ENCODE data around the gene SPATA32. TPM values are rescaled to one million over a fixed set of nuclear protein-coding genes. Genes with fewer than 3 reads are reported as not detected.

SPATA32 gene, protein sequence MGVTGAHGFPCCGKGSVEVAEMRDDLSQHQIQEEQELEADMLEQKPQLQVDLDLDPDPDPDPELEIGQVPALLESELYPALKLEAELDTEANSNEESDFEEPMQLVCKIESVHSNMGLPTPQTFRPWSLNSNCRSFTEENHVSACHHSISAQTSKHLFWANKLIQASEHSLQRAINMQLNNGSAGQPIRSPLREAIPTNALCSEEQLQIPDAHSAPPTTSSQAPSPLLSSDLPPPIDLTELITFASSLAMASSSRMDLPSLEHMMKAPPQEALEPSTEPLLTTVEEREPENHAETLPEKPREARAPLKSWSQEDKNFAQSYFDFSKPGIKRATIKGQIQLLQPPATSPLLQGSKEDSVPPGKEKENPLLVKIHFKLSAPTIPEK
- total RNA-seq (not detected), polyA plus RNA-seq (not detected)
- long read RNA-seq, donor 1 = 0 reads
- long read RNA-seq, donor 2 = 0 reads
- long read RNA-seq, donor 3 = 0 reads
- long read RNA-seq, donor 4, partial matches to known transcripts = 0 of 1 reads
- long read RNA-seq, donor 4, other reads (novel, unspliced or antisense) = 1 of 1 reads

DNA sequence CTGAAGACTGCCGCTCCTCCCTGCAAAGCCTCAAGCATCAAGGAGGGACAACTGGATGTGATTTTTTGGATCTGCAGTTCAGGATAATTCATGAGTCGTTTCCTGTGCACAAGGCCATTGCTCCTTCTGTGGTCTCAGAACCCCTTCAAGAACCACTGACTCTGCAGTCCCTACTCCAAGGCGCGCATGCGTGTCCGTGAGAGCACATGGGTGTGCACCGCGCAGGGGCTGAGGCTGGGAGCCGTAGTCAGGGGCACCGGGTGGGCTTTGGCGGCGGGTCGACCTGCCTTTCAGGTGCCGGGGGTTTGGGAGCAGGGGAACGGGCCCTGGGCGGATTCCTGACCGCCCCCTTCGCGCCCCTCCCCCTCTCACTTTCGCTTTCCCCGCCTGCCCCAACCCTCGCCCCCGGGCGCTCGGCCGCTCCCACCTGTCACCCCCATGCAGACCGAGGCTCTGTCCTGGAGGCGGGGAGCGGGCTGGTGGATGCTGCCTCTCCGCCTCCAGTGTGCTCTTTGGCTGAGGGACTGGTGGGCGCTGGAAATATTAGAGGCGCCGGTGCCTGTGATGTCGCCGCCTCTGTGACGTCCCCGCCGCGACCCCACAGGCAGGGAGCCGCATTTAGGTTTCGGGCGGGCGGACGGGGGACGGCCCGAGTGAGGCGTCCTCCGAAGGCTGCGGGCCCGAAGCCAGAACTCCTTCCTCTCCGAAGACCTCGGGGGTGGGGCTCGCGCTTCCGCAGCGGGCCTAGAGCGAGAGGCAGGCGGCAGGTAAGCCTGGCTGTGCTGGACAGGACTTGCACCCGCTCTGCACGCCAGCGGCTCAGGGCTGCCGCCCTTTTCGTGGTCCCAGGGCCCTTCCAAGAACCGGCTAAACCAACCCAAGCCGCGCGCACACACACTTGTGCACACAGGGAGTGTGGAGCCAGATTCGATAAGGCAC lies at the start of gene SPATA32:
Gene SPATA32, minus strand, starts transcription at position 518 of the 939 bp plus-strand sequence. Its CDS starts 78 bp downstream, at position 440.
- DNase-seq = peak; percentile 68 to 88 (median 86)
- peak within 1 kb of the TSS; percentile 61 for H3K4me3 ChIP-seq (ENCODE audit: low read length)
- 3% methylated on average over 68 of the region's 68 CpGs for WGBS
- H3K27ac ChIP-seq (ENCODE audit: low read length) = no peak within 1 kb of the TSS
- intact Hi-C loops (cut with DNase I) = no loop called here
- peaks cover 8% of the 10 kb centered on the region for H3K4me1 ChIP-seq (ENCODE audit: control insufficient read depth, insufficient read depth, low read length)
- H3K27me3 ChIP-seq (ENCODE audit: control insufficient read depth, insufficient read depth) = no peaks in the 10 kb centered on the region
- no peaks in the 10 kb centered on the region for H3K9me3 ChIP-seq (ENCODE audit: control insufficient read depth, low read length)
- peak; percentile 51 to 57 for ATAC-seq

DNA sequence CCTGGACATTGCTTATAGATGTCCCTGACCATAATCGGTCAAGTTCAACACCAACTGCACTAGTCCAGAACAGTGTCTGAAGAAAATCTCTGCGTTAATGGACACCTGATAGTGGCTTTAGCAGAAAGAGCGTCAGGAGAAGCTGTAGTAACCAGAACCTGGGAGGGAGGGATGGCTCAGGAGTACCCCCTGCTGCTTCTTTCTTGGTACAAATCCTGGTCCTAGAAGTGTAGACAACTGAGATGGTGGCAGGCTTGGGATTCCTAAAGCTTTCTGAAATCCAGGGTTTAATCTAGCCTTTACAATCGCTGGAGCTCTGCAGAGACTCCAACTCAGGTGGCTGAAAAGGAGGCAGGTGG lies 49.5 kb upstream of the SPATA32 start:
- WGBS = 74% methylated on average over 4 of the region's 4 CpGs
- DNase-seq (no peak), ATAC-seq (no peak)
- H3K27ac ChIP-seq (ENCODE audit: low read length) = peak overlapping the region; percentile 88
- H3K9me3 ChIP-seq (ENCODE audit: control insufficient read depth, low read length) = no peaks in the 10 kb centered on the region
- H3K27me3 ChIP-seq (ENCODE audit: control insufficient read depth, insufficient read depth) = no peaks in the 10 kb centered on the region
- intact Hi-C loops (cut with DNase I) = loop anchor here in 3 of 4 donors (5.0 to 10.0 kb wide), 3 partner anchors 34 to 167 kb away; partner anchors contain the start of gene HEXIM1 (in 1 of the 3)
- no peak overlapping the region for H3K4me3 ChIP-seq (ENCODE audit: low read length)
- H3K4me1 ChIP-seq (ENCODE audit: control insufficient read depth, insufficient read depth, low read length) = peaks cover 45% of the 10 kb centered on the region

DNA sequence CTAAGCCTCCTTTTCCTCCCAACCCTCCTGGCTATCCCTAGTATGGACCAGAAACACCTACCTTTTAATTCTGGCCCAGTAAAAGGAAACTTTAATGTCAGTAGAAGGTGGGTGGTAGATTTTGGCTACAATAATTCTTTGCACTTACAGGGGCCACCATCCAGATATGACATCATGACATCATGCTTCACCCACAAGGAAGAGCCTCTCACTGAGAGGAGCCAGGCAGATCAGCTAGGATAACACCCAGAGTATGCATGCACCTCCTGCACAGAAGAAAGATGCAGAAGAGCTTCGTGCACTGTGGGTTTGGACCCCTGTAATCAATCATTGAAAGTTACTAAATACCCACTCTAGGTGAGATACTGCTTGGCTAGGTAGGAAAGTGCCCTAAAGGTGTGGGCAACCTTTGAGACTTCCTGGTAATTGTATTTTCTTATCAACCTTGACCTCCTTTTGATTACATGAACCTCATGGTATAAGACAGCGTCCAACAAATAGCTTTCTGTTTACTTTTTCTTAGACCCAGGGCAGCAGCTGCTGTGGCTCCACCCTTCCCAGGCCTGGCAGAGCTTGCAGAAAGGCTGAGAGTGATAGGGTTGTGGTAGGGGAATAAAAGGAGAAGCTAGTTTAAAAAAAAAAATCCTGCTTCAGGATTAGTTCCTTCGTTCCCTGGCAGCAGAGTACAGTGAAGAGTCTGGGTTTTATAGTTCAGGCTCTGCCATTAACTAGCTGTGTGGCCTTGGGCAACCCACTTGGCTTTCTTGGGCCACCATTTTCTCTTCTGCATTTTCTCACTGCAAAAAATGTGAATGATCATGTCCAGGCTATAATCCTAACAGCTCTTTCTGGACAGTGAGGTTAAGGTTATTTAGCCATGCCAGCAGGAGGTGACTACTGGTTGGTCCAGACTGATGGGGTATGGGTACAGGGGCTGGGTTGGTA lies 48.8 kb upstream of the SPATA32 start:
- Histone ChIP-seq H3K27ac (ENCODE audit: low read length) (peak overlapping the region; percentile 88), H3K4me1 (ENCODE audit: control insufficient read depth, insufficient read depth, low read length) (peaks cover 47% of the 10 kb centered on the region), H3K9me3 (ENCODE audit: control insufficient read depth, low read length) (no peaks in the 10 kb centered on the region), H3K4me3 (ENCODE audit: low read length) (no peak overlapping the region), H3K27me3 (ENCODE audit: control insufficient read depth, insufficient read depth) (no peaks in the 10 kb centered on the region)
- WGBS = 30% methylated on average over 3 of the region's 3 CpGs
- DNase-seq (peak in 2 of 3 donors; percentile 87 to 88), ATAC-seq (peak in 1 of 2 donors; percentile 55)
- intact Hi-C loops (cut with DNase I) = loop anchor here in 3 of 4 donors (5.0 to 10.0 kb wide), 3 partner anchors 33 to 166 kb away; partner anchors contain the start of gene HEXIM1 (in 1 of the 3)

DNA sequence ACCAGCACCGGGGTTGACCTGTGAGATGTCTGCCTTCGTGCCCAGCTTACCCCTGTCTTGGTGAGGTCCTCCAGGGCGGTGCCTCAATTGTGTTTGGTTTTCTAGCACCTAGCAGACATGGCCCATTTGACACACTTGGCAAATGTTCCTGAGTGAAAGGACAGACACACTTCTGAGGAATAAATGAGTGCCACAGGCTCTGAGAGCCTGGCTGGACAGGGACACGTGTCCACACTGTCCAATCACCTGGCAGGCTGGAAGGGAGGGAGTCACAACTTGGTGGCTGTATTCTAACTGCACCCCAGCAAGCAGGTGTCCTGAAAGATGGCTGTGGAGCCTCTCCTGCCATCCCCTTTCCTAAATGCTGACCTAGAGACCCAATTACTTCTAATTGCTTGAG lies 47.5 kb upstream of the SPATA32 start:
- intact Hi-C loops (cut with DNase I) = no loop called here
- no peak for DNase-seq
- peaks cover 47% of the 10 kb centered on the region for H3K4me1 ChIP-seq (ENCODE audit: control insufficient read depth, insufficient read depth, low read length)
- no peak for ATAC-seq
- no peak overlapping the region for H3K27ac ChIP-seq (ENCODE audit: low read length)
- 87% methylated on average over 4 of the region's 4 CpGs for WGBS
- no peaks in the 10 kb centered on the region for H3K9me3 ChIP-seq (ENCODE audit: control insufficient read depth, low read length)
- H3K27me3 ChIP-seq (ENCODE audit: control insufficient read depth, insufficient read depth) = no peaks in the 10 kb centered on the region
- no peak overlapping the region for H3K4me3 ChIP-seq (ENCODE audit: low read length)

DNA sequence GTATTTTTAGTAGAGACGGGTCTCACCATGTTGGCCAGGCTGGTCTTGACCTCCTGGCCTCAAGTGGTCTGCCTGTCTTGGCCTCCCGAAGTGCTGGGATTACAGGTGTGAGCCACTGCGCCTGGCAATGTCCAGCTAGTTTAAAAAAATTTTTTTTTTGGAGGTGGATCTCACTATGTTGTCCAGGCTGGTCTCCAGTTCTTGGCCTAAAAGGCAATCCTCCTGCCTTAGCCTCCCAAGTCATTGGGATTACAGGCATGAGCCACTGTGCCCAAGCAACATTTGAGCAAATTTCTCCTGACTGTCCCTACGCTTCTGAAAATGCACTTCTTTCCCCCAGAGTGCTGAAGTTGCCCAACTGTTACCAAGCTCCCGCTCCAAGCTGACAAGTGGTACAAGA lies 46.9 kb upstream of the SPATA32 start:
- no peak overlapping the region for H3K4me3 ChIP-seq (ENCODE audit: low read length)
- H3K9me3 ChIP-seq (ENCODE audit: control insufficient read depth, low read length) = no peaks in the 10 kb centered on the region
- no peak overlapping the region for H3K27ac ChIP-seq (ENCODE audit: low read length)
- no peak for ATAC-seq
- 94% methylated on average over 5 of the region's 5 CpGs for WGBS
- no peaks in the 10 kb centered on the region for H3K27me3 ChIP-seq (ENCODE audit: control insufficient read depth, insufficient read depth)
- intact Hi-C loops (cut with DNase I) = no loop called here
- peaks cover 44% of the 10 kb centered on the region for H3K4me1 ChIP-seq (ENCODE audit: control insufficient read depth, insufficient read depth, low read length)
- DNase-seq = no peak

DNA sequence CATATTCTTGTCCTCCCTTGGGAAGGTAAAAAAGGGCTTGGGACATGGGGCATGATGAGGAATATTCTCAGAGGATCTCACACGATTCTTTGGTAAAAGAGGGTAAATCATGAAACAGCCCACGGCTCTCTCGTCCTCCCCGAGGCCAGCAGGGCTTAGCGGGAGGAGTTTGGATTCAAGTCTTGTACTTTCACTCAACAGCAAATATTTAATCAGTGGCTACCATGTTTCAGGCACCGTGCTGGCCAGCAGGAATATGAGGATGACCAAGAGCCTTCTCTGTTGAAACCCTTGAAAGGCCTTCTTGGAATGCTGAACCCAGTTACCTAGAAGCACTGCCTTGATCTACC lies 46.1 kb upstream of the SPATA32 start:
- intact Hi-C loops (cut with DNase I) = no loop called here
- H3K4me1 ChIP-seq (ENCODE audit: control insufficient read depth, insufficient read depth, low read length) = peaks cover 39% of the 10 kb centered on the region

DNA sequence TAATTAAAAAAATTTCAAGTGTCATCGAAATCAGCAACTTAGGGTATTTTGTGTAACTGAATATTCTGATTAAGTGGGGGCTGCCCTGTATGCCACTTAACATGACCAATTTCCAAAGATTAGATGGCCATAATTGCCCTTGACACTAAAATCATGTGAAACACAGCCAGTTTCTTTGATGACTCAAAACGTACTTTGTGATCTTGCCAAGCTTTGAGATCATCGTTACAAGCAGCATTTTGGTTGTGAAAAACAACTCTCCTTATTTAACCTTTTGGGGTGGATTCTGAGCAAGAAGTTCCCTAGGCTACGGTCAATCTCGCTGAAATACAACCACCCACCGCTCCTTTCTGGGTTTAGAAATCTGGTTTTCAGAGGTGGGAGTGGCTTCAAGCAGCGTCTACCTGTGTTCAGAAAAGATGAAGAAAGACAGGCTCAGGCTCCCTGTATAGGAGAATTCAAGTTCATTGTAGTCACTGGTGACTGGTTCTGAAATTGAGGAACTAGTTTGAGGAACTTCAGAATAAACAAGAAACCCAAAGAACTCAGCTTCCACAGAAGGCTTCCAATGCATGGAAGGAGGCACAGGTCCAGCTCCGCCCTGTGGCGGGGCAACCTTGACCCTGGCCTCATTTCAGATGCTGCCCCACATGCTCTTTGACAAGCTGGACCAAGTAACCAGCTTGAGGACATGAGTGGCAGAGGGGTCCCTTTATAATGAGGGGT lies 45.6 kb upstream of the SPATA32 start:
- intact Hi-C loops (cut with DNase I) = no loop called here
- peak in 1 of 3 donors; percentile 73 for DNase-seq
- Histone ChIP-seq H3K27me3 (ENCODE audit: control insufficient read depth, insufficient read depth) (no peaks in the 10 kb centered on the region), H3K4me1 (ENCODE audit: control insufficient read depth, insufficient read depth, low read length) (peaks cover 39% of the 10 kb centered on the region), H3K4me3 (ENCODE audit: low read length) (no peak overlapping the region), H3K9me3 (ENCODE audit: control insufficient read depth, low read length) (no peaks in the 10 kb centered on the region), H3K27ac (ENCODE audit: low read length) (peak overlapping the region; percentile 28)
- WGBS = 42% methylated on average over 9 of the region's 9 CpGs
- peak; percentile 34 to 42 for ATAC-seq

More for the DNA sequence above, 46.1 kb upstream of the SPATA32 start:
- Histone ChIP-seq H3K27me3 (ENCODE audit: control insufficient read depth, insufficient read depth) (no peaks in the 10 kb centered on the region), H3K9me3 (ENCODE audit: control insufficient read depth, low read length) (no peaks in the 10 kb centered on the region), H3K4me3 (ENCODE audit: low read length) (no peak overlapping the region), H3K27ac (ENCODE audit: low read length) (peak overlapping the region; percentile 28)
- DNase-seq (no peak), ATAC-seq (no peak)
- 71% methylated on average over 6 of the region's 6 CpGs for WGBS

DNA sequence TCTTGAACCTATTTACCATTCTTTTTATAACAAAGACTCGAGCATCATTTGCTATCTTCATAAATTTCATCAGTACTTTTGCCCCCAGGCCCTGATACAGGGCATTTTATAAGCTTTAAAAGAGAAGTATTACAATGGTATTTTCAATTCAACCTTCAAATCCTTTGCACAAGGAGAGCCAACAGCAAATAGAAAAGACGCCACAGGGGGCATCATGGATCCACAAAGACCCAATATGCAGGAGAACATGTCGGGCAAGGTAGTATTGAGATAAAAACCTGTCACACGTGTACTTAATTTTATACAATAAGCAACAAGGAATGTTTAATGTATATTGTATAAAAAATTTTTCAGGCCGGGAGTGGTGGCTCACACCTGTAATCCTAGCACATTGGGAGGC lies 44.7 kb upstream of the SPATA32 start:
- no peak for ATAC-seq
- Histone ChIP-seq H3K27me3 (ENCODE audit: control insufficient read depth, insufficient read depth) (no peaks in the 10 kb centered on the region), H3K4me1 (ENCODE audit: control insufficient read depth, insufficient read depth, low read length) (peaks cover 33% of the 10 kb centered on the region), H3K9me3 (ENCODE audit: control insufficient read depth, low read length) (no peaks in the 10 kb centered on the region), H3K27ac (ENCODE audit: low read length) (peak overlapping the region; percentile 24), H3K4me3 (ENCODE audit: low read length) (no peak overlapping the region)
- intact Hi-C loops (cut with DNase I) = no loop called here
- DNase-seq = no peak
- 79% methylated on average over 5 of the region's 5 CpGs for WGBS

DNA sequence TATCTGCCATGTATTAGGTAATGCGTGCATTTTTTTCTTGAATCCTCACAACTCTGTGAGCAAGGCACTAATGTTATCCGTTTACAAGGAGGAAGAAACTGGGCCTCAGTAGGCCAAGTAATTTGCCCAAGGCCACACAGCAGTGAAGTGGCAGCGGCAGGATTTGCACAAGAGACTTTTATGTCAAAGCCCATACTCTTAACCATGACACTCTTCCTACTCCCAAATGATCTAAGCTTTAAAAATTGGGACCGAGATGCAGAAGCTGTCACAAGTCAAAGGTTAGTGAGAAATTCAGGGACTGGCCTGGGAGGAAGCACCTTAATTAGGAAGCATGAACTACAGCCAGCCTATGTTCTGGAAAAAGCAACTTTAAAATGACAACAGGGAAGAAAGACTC lies 44.2 kb upstream of the SPATA32 start:
- H3K9me3 ChIP-seq (ENCODE audit: control insufficient read depth, low read length) = no peaks in the 10 kb centered on the region
- H3K27ac ChIP-seq (ENCODE audit: low read length) = peak overlapping the region; percentile 54
- DNase-seq (no peak), ATAC-seq (no peak)
- H3K27me3 ChIP-seq (ENCODE audit: control insufficient read depth, insufficient read depth) = no peaks in the 10 kb centered on the region
- H3K4me1 ChIP-seq (ENCODE audit: control insufficient read depth, insufficient read depth, low read length) = peaks cover 29% of the 10 kb centered on the region
- no peak overlapping the region for H3K4me3 ChIP-seq (ENCODE audit: low read length)
- intact Hi-C loops (cut with DNase I) = no loop called here
- WGBS = 63% methylated on average over 4 of the region's 4 CpGs
